ENCODE data around the gene FHOD1.

- no peak for TF ChIP-seq CTCF (IDR thresholded peaks at IDR 0.05)
- TF ChIP-seq POLR2A (IDR thresholded peaks at IDR 0.05): no peak
Measured at GRCh38 chr16:67243481-67243880, 3.8 kb downstream of the FHOD1 start.

All from lower leg skin (tissue), 3 donors.